Caki2 (cell line): Measurements from ENCODE around the gene B3GNT3. TPM values are rescaled to one million over a fixed set of nuclear protein-coding genes. Genes with fewer than 3 reads are reported as not detected.

ENCODE experiments used
- DNase-seq: peaks from one replicate; pipeline ENCODE4 v3.0.0-alpha.2; 2015; ENCODE audit warnings: low read depth
- in situ Hi-C: cut with HindIII; loops from 2 replicates; pipeline ENCODE4 v1.10.0; 2016; ENCODE audit warnings: low sequenced_read_pairs, low pct_unique_long_range_greater_than_20kb, mixed read lengths
- total RNA-seq: library from RNA; depleted of rRNA; stranded (reverse); fragments of >200 nt; shearing (Covaris generic); gene quantifications from 2 replicates; pipeline ENCODE4 v1.2.3, GENCODE V29; 2014; ENCODE audit warnings: low replicate concordance; rRNA removed

Gene B3GNT3, protein sequence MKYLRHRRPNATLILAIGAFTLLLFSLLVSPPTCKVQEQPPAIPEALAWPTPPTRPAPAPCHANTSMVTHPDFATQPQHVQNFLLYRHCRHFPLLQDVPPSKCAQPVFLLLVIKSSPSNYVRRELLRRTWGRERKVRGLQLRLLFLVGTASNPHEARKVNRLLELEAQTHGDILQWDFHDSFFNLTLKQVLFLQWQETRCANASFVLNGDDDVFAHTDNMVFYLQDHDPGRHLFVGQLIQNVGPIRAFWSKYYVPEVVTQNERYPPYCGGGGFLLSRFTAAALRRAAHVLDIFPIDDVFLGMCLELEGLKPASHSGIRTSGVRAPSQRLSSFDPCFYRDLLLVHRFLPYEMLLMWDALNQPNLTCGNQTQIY
- total RNA-seq: 9.8 and 15.8 TPM in 2 replicates

DNA sequence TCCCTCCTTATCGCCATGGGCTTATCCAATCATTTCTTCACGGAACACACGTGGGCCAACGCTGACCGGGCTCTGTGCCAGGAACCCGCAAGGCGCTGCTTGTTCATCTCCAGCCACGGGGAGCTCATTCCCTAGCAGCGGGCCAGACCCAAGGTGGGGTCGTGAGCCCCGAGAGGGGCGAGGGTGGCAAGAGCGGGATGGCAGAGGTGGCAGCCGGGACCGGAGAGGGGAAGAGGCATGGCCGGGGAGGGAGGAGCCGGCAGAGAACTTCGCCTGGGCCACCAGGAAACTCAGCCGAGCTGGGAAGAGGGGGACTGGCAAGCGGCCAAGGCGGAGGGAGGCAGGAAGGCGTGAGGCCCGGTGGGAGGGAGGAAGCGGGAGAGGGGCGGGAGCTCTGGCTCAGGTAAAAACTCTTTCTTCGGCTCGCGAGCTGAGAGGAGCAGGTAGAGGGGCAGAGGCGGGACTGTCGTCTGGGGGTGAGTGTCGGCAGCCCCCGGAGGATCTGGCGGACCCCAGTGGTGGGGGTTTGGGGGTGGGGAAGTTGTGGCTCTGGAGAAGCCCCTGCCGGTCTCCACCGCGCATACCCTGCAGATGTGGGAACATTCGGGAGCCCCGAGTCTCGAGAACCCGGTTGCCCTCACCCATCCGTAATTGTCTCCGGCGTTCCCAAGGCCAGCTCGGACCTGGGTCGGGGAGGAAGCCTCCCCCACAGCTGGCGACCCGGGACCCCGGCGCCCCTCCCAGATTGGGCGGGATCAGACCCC lies at the start of gene B3GNT3:
B3GNT3 (plus strand) TSS at position 408 of the 764 bp plus-strand sequence. CDS start 12,670 bp downstream, outside the sequence.
- peak; percentile 75 for DNase-seq
- in situ Hi-C loops: no loop called here

DNA sequence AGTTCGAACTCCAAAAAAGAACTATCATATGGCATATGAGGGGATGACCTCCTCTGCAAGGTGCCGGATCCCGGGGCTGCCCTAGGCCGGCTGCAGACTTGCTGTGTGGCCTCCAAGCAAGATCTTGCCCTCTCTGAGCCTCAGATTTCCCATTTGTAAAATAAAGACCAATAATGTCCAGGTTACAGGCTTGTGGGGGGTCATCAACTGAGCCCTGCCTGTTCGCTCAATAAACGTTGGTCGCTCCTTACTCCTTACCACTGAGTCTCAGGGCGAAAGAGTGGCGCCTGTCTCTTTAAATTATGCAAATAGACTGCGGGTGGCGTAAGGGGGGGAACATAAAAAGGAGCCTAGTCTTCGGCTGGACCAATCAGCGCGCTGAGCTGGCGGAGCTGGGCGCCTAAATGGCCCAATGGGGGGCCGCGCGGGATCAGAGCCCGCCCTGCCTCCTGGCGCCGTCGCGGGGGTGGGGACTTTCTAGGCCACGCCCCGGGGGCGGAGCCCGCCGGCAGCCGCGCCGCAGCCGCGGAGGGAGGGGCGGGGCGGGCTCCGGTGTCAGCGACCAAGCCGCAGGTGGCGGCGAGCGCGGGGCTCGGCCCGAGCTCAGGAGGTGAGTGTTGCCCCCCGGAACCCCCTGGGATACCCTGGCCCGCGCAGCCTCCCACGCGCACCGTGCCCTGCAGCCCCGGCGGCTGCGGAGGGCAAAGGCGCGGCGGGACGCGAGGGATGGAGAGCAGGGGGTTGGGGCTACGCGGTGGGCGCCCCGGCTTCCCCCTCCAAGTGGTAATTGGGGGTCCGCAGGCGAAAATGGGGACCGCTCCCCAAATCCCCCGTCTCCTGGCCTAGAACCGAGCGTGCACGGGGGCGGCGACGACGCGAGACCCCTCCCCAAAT lies 47.5 kb upstream of the B3GNT3 start:
- in situ Hi-C loops: no loop called here

DNA sequence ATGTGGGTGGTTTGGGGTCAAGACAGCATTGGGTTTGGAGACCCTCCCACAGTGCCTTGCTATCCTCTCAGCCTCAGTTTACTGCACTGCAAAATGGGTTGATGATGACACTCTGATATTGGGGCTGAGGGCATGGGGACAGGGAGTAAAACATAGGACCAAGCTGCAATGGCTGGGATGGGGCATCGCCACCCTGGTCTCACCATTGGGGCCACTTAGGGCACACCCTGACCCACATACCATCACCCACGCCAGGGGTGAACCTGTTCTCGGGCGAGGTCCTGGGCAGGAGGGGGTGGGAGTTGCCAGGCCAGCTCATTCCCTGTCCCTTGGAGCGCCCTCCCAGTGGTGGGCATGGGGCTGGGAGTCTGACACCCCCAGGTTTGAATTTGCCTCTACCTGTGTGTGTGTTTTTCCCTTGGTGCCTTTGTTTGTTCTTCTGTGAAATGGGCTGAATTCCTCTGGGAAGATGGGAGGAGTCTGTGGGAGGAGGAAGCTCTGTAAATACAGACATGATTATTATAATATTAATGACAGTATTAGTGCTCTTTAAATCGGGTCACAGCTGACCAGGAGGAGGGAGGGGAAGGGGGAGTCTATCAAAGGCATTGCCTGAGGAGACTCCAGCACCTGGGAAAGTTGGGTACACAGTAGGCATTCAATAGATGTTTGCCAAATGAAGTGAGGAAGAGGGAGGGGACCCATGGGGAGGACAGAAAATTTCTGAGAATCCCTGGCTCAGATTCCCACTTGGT lies 45.9 kb upstream of the B3GNT3 start:
- no peak for DNase-seq
- in situ Hi-C loops: no loop called here

More for the DNA sequence above, 47.5 kb upstream of the B3GNT3 start:
- peak; percentile 90 for DNase-seq

DNA sequence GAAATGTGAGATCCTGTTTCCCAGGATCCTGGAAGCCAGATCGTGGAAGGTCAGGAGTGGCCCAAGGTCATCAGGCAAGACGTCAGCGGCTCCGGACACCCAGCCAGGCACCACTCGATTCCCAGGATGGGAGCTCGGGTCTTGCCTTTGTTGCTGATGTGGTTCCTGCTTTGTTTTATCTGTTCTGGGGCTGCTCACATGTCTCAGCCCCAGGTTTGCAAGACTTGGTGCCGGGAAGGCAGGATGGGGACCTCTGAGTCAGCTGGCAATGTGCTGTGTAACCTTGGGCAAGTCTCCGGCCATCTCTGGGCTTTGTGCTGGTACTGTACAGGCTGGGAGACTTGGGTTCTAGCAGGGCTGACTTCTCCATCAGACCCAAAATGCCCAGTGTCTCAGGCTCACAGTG lies 45.0 kb upstream of the B3GNT3 start:
- in situ Hi-C loops: no loop called here
- DNase-seq: no peak

DNA sequence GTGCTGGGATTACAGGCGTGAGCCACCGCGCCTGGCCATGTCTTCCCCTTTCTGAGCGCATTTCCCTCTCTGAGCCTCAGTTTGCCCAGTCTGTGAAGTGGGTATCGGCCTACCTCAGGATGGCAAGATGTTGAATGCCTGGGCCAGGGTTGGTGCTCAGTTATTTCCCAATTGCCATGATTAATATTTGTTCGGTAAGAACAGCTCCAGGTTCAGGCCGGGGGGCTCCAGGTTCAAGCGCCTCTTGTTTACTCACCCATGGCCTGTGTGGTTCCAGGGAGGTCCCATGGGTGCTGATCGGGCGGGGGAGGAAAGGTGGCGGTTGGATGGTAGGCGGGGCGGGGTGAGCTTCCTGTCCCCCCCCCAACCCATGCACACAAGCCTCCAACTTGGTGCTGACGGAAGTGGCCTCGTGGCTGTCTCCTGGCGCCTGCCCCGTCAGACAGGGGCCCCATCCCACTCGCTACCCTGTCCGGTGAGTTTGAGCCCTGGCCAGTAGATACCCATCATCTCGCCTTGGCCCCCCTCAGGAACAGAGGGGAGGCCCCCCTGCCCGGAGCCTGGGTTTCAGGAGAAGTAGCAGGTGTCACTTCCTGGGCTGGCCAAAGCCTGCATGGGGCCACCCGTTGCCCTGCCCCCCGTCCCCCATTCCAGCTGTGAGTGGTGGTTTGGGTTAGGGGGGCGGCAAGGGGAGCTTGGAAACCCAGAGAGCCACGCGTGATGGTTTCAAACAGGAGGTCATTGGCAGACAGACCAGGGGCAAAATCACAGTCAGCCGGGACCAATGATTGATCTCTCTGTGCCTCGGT lies 43.6 kb upstream of the B3GNT3 start, which contains the start of gene FCHO1:
FCHO1 (plus strand) TSS at position 375 of the 809 bp plus-strand sequence. CDS start 3,688 bp downstream, outside the sequence.
- no peak for DNase-seq

DNA sequence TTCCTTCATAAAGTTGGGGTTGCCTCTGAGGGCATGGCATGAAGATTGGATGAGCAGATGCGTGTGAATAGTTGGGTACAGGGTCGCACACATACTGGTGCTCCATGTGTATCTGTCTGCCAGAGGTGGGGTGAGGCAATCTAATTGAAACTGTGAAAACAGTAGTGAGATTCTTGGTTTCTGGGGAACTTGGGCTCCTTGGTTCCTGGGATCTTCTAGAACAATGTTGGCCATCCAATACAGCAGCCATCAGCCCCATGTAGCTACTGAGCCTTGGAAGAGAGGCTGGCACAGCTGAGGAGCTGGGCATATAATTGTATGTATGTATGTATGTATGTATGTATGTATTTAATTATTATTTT lies 43.0 kb upstream of the B3GNT3 start:
- DNase-seq: no peak
- in situ Hi-C loops: no loop called here

More for the DNA sequence above, 43.6 kb upstream of the B3GNT3 start, which contains the start of gene FCHO1:
- in situ Hi-C loops: no loop called here

DNA sequence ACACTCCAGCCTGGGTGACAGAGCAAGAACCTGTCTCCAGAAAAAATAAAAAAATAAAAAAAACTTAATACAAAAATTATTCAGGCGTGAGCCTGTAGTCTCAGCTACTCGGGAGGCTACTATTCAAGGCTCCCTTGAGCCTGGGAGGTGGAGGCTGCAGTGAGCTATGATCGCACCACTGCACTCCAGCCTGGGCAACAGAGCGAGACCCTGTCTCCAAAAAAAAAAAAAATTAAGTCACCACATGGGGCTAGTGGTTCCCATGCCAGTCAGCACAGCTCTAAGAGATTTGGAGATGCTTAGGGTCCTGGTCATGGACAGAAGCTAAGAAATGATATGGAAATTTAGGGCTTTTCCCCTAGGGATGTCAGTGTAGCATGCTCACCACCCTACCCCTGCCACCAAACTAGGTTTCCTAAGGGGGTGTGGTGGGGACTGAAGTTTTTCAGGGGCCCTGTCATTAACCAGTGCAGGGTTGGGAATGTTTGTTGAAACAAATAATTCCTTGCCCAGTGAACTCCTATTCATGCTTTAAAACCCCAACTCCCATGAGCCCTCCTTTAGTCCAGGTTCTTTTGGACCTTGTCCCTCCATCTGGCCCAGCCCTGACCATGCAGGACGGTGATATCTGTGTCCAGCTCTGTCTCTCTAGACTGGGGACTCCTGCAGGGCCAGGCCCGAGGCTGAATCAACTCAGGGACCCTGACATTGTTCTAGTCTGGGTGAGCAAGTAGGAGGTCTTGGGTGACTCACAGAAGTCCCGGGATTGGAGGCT lies 41.9 kb upstream of the B3GNT3 start:
- in situ Hi-C loops: no loop called here
- no peak for DNase-seq

DNA sequence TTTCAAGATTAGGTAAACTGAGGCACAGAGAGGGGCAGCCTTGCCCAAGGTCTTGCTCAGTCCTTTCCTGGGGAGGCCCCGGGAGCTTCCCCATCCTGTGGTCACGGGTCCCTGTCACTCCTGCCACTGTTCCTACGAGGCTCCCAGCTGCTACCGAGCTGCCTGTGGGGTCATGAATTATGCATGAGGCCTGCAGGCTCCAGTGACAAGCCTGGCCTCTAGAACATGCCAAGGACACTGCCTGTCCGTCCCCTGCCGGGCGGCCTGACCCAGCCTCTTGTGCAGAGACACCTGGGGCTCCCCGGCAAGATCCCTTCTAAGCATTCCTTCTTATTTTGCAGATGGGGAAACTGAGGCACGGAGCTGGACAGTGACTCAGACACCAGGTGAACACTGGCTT lies 41.0 kb upstream of the B3GNT3 start:
- in situ Hi-C loops: no loop called here
- no peak for DNase-seq

DNA sequence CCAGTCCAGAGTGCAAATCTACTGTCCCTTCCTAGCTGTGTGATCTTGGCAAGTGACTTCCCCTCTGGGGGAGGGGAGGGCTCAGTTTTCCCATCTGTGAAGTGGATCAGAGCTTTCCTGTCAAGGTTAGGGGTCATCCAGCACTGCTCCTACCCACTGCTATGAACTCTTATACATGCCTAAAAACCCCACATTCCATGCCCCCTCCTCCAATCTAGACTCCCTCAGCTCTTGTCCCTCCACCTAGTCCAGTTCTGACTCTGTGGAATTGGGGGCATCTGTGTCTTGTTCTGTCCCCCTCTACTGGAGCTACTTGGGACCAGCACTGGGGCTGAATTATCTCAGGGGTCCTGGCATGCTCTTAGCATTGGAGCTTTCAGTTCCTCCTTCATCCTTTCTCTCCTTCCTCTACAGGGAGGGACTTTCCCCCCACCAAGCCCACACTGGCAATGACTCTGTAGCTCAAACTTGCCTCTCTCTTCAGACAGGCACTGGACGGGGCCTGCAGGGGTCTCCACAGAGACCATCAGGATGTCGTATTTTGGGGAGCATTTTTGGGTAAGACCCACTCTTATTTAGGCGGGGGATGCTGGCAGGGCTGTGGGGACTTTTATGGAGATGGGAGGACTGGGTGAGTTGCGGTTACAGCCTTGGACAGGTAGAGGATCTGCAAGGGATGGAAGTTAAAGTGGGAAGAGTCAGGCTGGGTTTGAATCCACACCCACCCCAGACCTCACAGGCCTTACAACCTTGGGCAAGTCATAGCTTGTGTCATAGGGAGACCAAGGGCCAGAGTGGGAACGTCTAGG lies 40.1 kb upstream of the B3GNT3 start:
- in situ Hi-C loops: no loop called here
- no peak for DNase-seq

DNA sequence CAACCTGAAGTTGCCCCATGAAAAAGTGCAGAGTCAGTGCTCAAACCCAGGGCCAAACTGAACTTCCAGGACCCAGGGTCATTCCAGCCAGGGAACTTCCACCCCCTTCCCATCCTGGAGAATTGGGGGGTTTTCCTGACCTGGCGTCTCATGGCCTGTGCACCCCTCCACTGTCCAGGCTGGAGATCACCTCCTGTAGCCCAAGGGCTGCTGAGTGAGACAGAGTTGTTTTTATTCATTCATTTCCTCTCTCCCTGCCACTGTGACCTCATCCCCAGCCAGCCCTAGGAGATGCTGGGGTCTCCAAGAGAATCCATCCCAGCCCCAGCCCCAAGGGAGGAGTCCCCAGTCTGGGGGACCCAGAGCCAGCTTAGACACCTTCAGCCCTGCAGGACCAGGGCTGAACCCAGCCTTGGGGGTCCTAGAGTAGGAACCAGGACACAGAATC lies 39.5 kb upstream of the B3GNT3 start:
- in situ Hi-C loops: no loop called here
- DNase-seq: no peak

DNA sequence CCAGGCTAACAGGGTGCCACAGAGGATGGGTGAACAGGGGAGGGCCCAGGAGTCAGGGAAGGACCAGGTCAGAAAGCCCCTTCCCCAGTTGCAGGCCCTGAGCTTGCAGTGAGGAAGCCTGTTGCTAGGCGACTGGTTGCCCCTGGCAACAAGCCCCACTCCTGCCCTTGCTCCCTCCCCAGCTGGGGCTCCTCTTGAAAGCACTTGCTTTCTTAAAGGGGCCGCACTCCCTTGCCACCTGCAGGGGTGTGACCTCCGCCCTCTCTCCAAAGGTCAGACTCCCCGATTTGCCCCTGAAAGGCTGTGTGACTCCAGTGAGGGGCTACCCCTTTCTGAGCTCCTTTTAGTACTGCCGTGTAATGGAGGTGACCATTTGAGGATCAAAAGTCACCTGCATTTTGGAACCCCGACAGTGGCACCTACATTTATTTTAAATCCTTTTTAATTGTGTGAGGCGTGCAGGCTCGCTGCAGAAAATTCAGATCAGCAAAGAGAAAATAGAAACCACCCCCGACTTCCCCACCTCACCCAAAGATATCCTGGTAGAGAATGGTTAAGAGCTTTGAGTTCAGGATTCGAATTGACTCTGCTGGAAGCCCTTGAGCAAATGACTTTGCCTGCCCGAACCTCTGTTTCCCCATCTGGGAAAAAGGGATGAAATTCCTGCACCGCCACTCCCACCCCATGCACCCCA lies 38.8 kb upstream of the B3GNT3 start:
- in situ Hi-C loops: no loop called here
- no peak for DNase-seq

DNA sequence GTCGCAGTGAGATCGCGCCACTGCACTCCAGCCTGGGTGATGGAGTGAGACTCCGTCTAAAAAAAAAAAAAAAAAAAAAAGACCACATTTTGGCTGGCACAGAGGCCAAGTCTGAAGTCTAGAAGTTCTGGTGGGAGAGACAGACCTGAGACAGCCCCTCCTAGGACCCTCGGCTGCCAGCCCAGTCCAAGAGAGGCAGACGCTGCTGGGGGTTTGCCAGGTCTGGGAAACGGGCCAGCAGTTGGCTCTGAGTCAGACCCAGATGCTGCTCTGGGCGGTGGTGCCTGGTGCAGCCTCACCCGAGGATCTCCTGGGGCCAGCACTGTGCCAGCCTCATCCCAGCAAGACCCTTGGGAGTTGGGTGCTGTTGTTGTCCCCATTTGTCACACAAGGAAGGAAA lies 37.8 kb upstream of the B3GNT3 start:
- in situ Hi-C loops: no loop called here

DNA sequence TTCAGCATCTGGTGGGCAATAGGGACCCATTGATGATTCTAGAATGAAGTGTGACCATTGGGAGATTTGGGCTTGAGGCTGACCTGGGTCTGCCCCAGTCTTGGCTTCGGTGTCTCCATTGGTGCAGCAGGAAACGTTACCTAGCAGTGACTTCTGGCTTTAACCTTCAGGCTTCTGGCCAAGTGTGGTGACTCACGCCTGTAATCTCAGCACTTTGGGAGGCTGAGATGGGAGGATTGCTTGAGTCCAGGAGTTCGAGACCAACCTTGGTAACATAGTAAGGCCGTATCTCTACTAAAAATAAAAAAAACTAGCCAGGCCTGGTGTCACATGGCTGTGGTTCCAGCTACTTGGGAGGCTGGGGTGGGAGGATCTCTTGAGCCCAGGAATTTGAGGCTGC lies 36.4 kb upstream of the B3GNT3 start:
- no peak for DNase-seq
- in situ Hi-C loops: no loop called here

More for the DNA sequence above, 37.8 kb upstream of the B3GNT3 start:
- peak; percentile 22 for DNase-seq

DNA sequence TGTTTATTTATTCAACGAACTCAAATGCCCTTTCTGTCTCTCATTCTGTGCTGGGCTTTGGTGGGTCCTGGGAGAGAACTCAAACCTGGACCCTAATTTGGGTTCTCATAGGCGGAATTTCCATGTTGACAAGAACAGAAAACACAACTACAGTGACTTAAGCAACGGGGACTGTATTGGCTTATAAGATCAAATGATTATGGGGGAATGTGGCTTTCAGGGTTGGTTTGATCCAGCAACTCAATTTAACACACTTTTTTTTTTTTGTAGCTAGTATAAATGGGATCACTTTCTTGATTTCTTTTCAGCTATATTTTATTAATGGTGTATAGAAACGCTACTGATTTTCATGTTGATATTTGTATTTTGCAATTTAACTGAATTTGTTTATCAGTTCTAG lies 33.8 kb upstream of the B3GNT3 start:
- no peak for DNase-seq
- in situ Hi-C loops: no loop called here
